ENCODE data around the gene PSORS1C2.

DNA sequence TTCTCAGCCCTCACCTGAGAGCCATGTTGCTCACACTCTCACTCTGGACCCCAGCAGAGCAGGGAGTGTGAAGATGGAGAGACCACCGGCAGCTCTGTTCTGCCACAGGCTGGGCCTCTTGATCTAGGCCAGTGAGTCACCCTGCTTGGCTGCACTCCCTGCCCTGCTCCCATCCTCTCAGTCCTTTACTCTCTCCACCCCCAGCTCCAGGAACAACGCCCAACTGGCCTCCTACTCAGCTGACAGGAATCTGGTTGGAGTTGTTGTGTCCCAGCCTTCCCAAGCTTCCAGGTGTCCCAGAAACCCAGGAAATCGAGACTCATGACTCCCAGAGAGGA lies 24.4 kb downstream of the PSORS1C2 start, which contains the start of gene PSORS1C1:
- TF ChIP-seq EZH2 (IDR thresholded peaks at IDR 0.05), result no peak
- TF ChIP-seq FOXP2 (optimal IDR thresholded peaks at IDR 0.05; ENCODE audit: control extremely low read depth, extremely low read length, insufficient read depth), result no peak
